SJCRH30 (cell line): ENCODE measurements around the gene CCL3. TPM values are rescaled to one million over a fixed set of nuclear protein-coding genes. Genes with fewer than 3 reads are reported as not detected.

ENCODE experiments used
- DNase-seq, 2 experiments: peaks; one replicate each; pipeline ENCODE4 v3.0.0-alpha.2; 2015 to 2020
- H3K27ac ChIP-seq: fragments of 250-450 bp; sonication (Bioruptor Pico); 2 replicates; pipeline ENCODE4 v1.5.1; 2020; ENCODE audit warnings: mild to moderate bottlenecking, moderate library complexity
- H3K27me3 ChIP-seq: fragments of 250-450 bp; sonication (Bioruptor Pico); 2 replicates; pipeline ENCODE4 v1.5.1; 2020; ENCODE audit warnings: mild to moderate bottlenecking, moderate library complexity
- H3K36me3 ChIP-seq: fragments of 250-450 bp; sonication (Bioruptor Pico); 2 replicates; pipeline ENCODE4 v1.5.1; 2020; ENCODE audit warnings: mild to moderate bottlenecking, moderate library complexity
- H3K4me1 ChIP-seq: fragments of 250-450 bp; sonication (Bioruptor Pico); 2 replicates; pipeline ENCODE4 v1.5.1; 2020; ENCODE audit warnings: mild to moderate bottlenecking, moderate library complexity
- H3K4me3 ChIP-seq: fragments of 250-450 bp; sonication (Bioruptor Pico); 2 replicates; pipeline ENCODE4 v1.5.1; 2020; ENCODE audit warnings: mild to moderate bottlenecking, moderate library complexity
- H3K9me3 ChIP-seq: fragments of 250-450 bp; sonication (Bioruptor Pico); replicated peaks from 2 replicates; pipeline ENCODE4 v1.5.1; 2020; ENCODE audit warnings: mild to moderate bottlenecking, moderate library complexity
- total RNA-seq: library from RNA; depleted of rRNA; stranded (reverse); fragments of >200 nt; shearing (Covaris generic); gene quantifications from 2 replicates; pipeline ENCODE4 v1.2.3, GENCODE V29; 2014; rRNA removed

Gene CCL3
- total RNA-seq: not detected in 2 replicates

- 0 out of 2 replicates have a peak, but pooled peaks cover 3% of the 10 kb centered on the region for H3K27me3 ChIP-seq
- H3K27ac ChIP-seq: no peak within 1 kb of the TSS
- H3K36me3 ChIP-seq: no peaks in the 10 kb centered on the region
- H3K9me3 ChIP-seq: no peaks in the 10 kb centered on the region
- no peak within 1 kb of the TSS for H3K4me3 ChIP-seq
- no peak for DNase-seq
- no peaks in the 10 kb centered on the region for H3K4me1 ChIP-seq
Measured at GRCh38 chr17:36089888-36090836, at the start of gene CCL3. Gene CCL3, minus strand, starts transcription at chr17:36090143. Its CDS starts 85 bp downstream, at chr17:36090058.

GRCh38 chr17:36136439-36136838, 46.5 kb upstream of the CCL3 start:
- Histone ChIP-seq H3K36me3 (no peaks in the 10 kb centered on the region), H3K4me3 (no peak overlapping the region), H3K4me1 (no peaks in the 10 kb centered on the region), H3K27ac (no peak overlapping the region), H3K27me3 (peaks cover 15% of the 10 kb centered on the region; the same call in 1 of the 2 replicates), H3K9me3 (no peaks in the 10 kb centered on the region)
- no peak for DNase-seq

GRCh38 chr17:36136036-36136435, 46.1 kb upstream of the CCL3 start:
- Histone ChIP-seq H3K4me1 (no peaks in the 10 kb centered on the region), H3K4me3 (no peak overlapping the region), H3K36me3 (no peaks in the 10 kb centered on the region), H3K27me3 (peaks cover 11% of the 10 kb centered on the region; the same call in 1 of the 2 replicates), H3K27ac (no peak overlapping the region), H3K9me3 (no peaks in the 10 kb centered on the region)
- no peak for DNase-seq

- H3K4me1 ChIP-seq: no peaks in the 10 kb centered on the region
- H3K9me3 ChIP-seq: no peaks in the 10 kb centered on the region
- H3K4me3 ChIP-seq: no peak overlapping the region
- H3K36me3 ChIP-seq: no peaks in the 10 kb centered on the region
- DNase-seq: no peak
- H3K27me3 ChIP-seq: 0 out of 2 replicates have a peak, but pooled peaks cover 11% of the 10 kb centered on the region
- no peak overlapping the region for H3K27ac ChIP-seq
Measured at GRCh38 chr17:36135465-36135864, 45.5 kb upstream of the CCL3 start.

GRCh38 chr17:36133602-36134236, 43.8 kb upstream of the CCL3 start:
- Histone ChIP-seq H3K36me3 (no peaks in the 10 kb centered on the region), H3K4me3 (no peak overlapping the region)
- DNase-seq: peak in 1 of 2 experiments; percentile 13

GRCh38 chr17:36132421-36132831, 42.5 kb upstream of the CCL3 start:
- Histone ChIP-seq H3K4me3 (no peak overlapping the region), H3K9me3 (no peaks in the 10 kb centered on the region), H3K4me1 (no peaks in the 10 kb centered on the region), H3K27me3 (peaks cover 8% of the 10 kb centered on the region; the same call in 1 of the 2 replicates), H3K27ac (no peak overlapping the region), H3K36me3 (no peaks in the 10 kb centered on the region)
- no peak for DNase-seq

More at GRCh38 chr17:36133602-36134236, 43.8 kb upstream of the CCL3 start:
- no peak overlapping the region for H3K27ac ChIP-seq
- H3K27me3 ChIP-seq: peaks cover 15% of the 10 kb centered on the region; the same call in 1 of the 2 replicates
- H3K4me1 ChIP-seq: no peaks in the 10 kb centered on the region
- no peaks in the 10 kb centered on the region for H3K9me3 ChIP-seq

- Histone ChIP-seq H3K27me3 (peaks cover 8% of the 10 kb centered on the region; the same call in 1 of the 2 replicates), H3K9me3 (no peaks in the 10 kb centered on the region), H3K36me3 (no peaks in the 10 kb centered on the region), H3K27ac (no peak overlapping the region), H3K4me3 (no peak overlapping the region), H3K4me1 (no peaks in the 10 kb centered on the region)
- DNase-seq: no peak
Measured at GRCh38 chr17:36131931-36132330, 42.0 kb upstream of the CCL3 start.

GRCh38 chr17:36131421-36131820, 41.5 kb upstream of the CCL3 start:
- Histone ChIP-seq H3K36me3 (no peaks in the 10 kb centered on the region), H3K27ac (no peak overlapping the region)
- no peak for DNase-seq

GRCh38 chr17:36130346-36130745, 40.4 kb upstream of the CCL3 start:
- DNase-seq: no peak
- no peak overlapping the region for H3K4me3 ChIP-seq
- H3K27ac ChIP-seq: no peak overlapping the region
- no peaks in the 10 kb centered on the region for H3K9me3 ChIP-seq
- peaks cover 8% of the 10 kb centered on the region; the same call in 1 of the 2 replicates for H3K27me3 ChIP-seq
- no peaks in the 10 kb centered on the region for H3K4me1 ChIP-seq
- no peaks in the 10 kb centered on the region for H3K36me3 ChIP-seq

More at GRCh38 chr17:36131421-36131820, 41.5 kb upstream of the CCL3 start:
- H3K9me3 ChIP-seq: no peaks in the 10 kb centered on the region
- no peak overlapping the region for H3K4me3 ChIP-seq
- peaks cover 8% of the 10 kb centered on the region; the same call in 1 of the 2 replicates for H3K27me3 ChIP-seq
- no peaks in the 10 kb centered on the region for H3K4me1 ChIP-seq

- no peak overlapping the region for H3K4me3 ChIP-seq
- H3K36me3 ChIP-seq: no peaks in the 10 kb centered on the region
- H3K9me3 ChIP-seq: no peaks in the 10 kb centered on the region
- no peak for DNase-seq
- H3K4me1 ChIP-seq: no peaks in the 10 kb centered on the region
- peaks cover 8% of the 10 kb centered on the region; the same call in 1 of the 2 replicates for H3K27me3 ChIP-seq
- H3K27ac ChIP-seq: no peak overlapping the region
Measured at GRCh38 chr17:36129616-36130015, 39.7 kb upstream of the CCL3 start.

GRCh38 chr17:36128411-36128978, 38.6 kb upstream of the CCL3 start:
- Histone ChIP-seq H3K9me3 (no peaks in the 10 kb centered on the region), H3K27me3 (peaks cover 8% of the 10 kb centered on the region; the same call in 1 of the 2 replicates), H3K4me1 (no peaks in the 10 kb centered on the region), H3K36me3 (no peaks in the 10 kb centered on the region), H3K27ac (no peak overlapping the region), H3K4me3 (no peak overlapping the region)
- DNase-seq: no peak

- Histone ChIP-seq H3K4me3 (no peak overlapping the region), H3K27ac (no peak overlapping the region), H3K9me3 (no peaks in the 10 kb centered on the region), H3K27me3 (peaks cover 8% of the 10 kb centered on the region; the same call in 1 of the 2 replicates), H3K36me3 (no peaks in the 10 kb centered on the region), H3K4me1 (no peaks in the 10 kb centered on the region)
- peak; percentile 9 to 15 for DNase-seq
Measured at GRCh38 chr17:36127911-36128310, 38.0 kb upstream of the CCL3 start.

- H3K27ac ChIP-seq: no peak overlapping the region
- no peaks in the 10 kb centered on the region for H3K36me3 ChIP-seq
- no peaks in the 10 kb centered on the region for H3K4me1 ChIP-seq
- H3K27me3 ChIP-seq: peaks cover 8% of the 10 kb centered on the region; the same call in 1 of the 2 replicates
- no peak overlapping the region for H3K4me3 ChIP-seq
- H3K9me3 ChIP-seq: no peaks in the 10 kb centered on the region
- no peak for DNase-seq
Measured at GRCh38 chr17:36127199-36127893, 37.4 kb upstream of the CCL3 start.
